GM19023 (cell line): Measurements from ENCODE around the gene TRMT13.

Experiments
- ATAC-seq: cut with Tn5 transposase; IDR thresholded peaks from one replicate; pipeline ENCODE4 v1.9.1; 2021; ENCODE audit warnings: mild to moderate bottlenecking, moderate library complexity; ENCODE audit not compliant: unreplicated experiment

Gene TRMT13, protein sequence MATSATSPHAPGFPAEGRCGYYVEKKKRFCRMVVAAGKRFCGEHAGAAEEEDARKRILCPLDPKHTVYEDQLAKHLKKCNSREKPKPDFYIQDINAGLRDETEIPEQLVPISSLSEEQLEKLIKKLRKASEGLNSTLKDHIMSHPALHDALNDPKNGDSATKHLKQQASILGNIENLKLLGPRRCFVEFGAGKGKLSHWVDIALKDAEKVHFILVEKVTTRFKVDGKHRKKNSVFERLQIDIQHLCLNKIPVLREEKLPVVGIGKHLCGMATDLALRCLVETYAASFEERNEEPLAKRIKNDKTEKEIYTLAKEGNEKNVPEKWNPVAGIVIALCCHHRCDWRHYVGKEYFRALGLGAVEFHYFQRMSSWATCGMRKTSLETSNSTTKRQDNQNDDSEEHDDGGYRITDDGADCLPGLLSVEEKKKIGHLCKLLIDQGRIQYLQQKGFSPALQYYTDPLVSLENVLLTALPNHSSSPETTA

DNA sequence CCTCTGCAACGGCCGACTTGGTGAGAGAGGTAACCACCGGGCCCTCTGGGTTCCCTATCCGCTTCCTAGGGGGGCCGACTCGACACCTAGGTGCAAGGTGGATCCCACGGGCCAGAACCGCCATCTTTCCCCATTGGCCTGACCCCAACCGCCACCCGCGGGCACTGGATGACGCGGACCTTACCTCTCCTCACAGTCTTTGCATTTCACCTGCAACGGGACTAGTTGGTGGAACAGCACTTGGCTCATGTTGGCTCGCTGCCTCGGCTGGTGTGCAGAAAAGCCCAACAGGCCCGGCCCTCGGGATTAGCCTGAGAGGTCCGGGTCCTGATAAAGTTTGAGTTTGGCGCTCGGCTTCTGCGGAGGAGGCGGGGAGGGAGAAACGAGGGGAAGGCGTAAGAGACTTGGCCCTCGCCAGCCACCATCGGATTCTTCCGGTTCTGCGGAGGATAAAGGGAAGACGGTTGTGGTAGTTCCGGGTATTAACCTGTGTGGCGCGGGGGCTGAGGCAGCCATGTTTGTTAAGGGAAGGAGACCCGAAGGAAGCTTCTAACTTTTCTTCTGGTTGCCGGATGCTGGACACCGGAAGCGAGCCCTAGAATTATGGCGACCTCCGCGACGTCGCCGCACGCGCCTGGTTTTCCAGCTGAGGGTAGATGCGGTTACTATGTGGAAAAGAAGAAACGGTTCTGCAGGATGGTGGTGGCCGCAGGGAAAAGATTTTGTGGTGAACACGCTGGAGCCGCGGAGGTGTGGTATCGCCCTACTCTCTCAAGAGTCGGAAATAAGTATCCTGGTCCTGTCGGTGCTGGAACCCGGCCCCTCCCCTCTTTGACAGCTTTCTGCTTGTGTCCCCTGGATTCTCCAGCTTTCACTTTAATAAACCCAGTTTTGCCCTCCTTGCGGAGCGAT is at the start of gene TRMT13, which contains the start of gene SASS6:
Gene TRMT13, plus strand, starts transcription at position 598 of the 912 bp plus-strand sequence. Its CDS starts 6 bp downstream, at position 604.
Gene SASS6, minus strand, starts transcription at position 365 of the 912 bp plus-strand sequence. Its CDS starts 116 bp downstream, at position 249.
- peak; percentile 91 for ATAC-seq

DNA sequence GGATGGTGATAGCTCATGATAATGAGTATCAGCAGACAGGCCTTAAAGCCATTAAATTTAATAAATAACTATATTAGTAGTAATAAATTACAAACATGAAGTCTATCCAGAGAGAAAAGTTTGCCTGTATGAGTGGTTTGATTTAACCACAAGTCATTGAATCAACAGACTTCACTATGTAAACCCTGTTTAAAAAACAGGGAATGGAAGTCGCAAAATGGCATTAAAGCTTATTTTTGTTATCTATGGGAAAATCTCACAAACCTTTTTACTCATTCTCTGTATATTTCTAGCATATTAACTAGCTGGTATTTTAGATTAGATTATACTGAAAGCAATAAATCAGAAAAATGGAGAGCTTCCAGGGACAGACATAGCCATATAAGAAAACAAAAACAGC is 45.6 kb upstream of the TRMT13 start:
- no peak for ATAC-seq

DNA sequence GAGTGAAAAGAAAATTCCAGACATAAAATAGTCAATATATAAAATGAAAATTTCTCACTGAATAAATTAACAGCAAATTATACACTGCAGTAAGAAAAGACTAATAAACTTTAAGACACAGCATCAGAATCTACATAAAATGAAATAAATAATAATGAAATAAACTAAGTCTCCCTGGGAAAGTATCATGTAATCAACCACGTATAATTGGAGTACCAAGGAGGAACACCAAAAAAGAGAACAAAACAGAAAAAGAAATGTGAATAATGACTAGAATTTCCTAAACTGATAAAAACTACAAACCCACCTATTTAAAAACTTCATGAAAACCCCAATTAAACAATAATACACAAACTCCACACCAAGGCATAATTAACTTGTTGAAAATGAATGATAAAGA is 43.9 kb upstream of the TRMT13 start:
- no peak for ATAC-seq

DNA sequence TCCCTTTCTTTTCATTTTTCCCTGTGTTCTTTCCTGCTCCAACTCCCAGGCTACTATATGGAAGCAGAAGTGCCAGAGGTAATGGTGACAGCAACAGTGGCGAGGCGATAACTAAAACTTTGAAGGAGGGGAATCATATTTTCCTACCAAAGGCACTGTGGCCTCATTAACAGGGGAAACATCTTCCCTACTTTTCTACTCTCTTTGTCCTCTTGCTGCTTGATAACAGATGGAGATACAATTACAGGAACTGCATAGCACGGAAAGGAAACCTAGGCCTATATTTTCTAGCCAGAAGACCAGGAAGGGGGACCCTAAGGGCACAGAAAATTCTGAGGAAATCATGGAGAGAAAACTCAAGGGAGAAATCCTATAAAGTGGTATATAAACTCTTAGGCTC is 42.5 kb upstream of the TRMT13 start:
- no peak for ATAC-seq

DNA sequence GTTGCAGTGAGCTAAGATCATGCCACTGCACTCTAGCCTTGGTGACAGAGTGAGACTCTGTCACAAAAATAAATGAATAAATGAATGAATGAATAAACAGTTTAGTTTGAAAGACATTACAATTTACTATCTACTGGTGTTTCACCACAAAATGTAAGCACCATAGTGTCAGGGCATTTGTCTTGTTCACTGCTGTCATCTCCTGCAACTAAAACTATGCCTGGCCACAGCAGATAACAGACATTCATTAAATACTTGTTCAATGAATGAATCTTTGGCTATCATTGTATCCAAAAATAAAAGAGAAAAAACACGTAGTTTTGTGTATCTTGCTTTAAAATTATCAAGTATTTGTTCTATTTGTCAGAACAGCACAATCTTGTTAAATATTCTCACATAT is 32.8 kb upstream of the TRMT13 start:
- ATAC-seq: no peak

DNA sequence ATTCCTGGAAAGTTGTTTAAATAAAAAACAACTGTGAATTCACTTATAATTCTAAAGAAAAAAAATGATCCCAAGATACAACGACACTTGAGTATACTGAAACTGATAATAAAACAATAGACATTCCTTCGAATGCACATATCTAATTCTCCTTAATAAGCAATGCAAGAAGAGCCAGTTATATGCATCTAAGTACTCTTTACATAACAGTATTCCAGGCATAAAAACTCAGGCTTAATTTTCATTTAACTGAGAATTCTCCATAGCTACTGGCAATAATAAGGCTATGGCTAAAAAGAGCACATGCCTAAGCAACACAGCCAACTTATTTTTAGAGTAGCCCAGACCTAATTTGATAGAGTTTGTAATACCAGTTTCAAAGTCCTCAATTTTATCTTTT is 31.4 kb upstream of the TRMT13 start:
- no peak for ATAC-seq

DNA sequence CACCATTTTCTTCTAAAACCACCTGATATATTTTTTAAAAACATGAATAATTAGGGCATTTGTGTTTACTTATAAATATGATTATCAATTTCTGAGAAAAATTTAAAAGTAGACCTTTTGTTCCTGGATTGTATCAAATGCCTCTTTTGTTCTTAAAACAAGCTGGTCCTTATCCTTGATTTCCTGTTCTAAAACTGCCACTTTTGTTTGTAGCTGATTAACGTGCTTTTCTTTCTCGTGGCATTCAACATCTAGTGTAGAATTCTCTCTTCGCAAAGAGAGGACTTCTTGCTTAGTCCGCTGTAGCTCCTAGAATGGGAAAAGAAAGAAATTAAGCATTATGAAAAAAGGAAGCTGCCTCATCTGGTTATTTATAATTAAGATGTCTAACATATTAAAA is 25.3 kb upstream of the TRMT13 start:
- no peak for ATAC-seq

DNA sequence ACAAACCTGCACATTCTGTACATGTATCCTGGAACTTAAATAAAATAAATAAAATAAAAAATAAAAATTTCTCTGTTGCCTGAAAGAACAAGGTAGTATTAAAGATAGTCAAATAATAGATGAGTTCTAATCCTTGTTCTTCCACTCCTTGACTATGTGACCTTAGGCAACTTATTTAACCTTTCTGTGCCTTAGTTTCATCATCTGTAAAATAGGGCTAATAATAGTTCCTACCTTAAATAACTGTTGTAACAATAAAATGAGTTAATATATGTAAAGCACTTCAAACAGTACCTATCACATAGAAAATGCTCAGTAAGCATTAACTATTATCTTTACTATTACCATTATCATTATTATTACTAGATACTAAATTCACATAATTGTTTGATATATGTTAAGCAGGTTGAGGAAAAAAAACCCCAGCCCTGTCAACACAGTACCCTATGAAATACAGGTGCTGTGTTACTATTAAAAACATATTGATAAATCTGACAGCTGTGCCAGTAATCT is 23.4 kb upstream of the TRMT13 start:
- ATAC-seq: no peak

DNA sequence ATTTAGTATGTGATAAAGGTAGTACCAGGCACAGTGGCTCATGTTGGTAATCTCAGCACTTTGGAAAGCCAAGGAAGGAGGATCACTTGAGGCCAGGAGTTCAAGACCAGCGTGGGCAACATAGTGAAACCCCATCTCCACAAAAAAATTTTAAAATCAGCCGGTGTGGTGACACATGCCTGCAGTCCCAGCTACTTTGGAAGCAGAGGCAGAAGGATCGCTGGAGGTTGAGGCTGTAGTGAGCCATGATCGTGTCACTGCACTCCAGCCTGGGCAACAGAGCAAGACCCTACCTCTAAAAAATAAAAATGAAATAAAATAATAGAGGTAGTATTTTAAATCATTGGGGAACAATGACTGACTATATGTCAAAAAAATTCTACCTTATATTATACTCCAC is 17.4 kb upstream of the TRMT13 start:
- ATAC-seq: no peak

DNA sequence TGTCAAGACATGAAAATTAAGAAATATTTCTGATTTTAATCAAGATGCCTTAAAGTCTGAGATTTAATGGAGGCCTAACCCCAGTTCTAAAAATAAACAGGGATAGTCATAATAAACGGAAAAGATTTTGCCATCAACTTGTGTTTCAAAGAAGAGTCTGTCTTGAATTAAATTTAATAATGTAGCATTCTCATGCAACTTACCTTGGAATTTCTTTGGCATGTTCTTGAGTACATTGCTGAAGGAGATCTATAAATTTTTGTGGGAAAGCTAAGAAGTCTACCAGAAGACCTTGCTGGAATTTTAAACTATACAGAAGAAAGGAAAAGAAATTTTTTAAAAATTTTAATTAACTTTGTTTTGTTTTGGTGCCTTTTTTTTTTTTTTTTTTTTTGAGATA is 10.8 kb upstream of the TRMT13 start:
- no peak for ATAC-seq

DNA sequence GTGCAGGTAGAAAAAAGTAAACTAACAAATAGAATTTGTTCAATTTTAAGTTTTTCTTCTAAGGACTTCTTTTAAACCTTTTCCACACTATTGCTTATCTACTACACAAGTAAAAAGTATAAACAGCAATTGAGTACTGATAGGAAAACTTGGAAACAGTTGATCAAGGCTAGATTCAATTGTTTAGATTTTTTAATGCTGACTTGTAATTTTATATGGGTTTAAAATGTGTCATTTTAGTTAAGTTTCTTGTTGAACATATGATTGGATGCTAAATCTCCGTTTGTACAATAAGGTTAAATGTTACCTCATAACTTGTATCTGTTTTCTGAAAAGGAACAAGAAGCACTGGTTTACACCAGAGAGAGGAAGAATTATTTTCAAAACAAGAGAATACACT is 5.7 kb upstream of the TRMT13 start:
- no peak for ATAC-seq

DNA sequence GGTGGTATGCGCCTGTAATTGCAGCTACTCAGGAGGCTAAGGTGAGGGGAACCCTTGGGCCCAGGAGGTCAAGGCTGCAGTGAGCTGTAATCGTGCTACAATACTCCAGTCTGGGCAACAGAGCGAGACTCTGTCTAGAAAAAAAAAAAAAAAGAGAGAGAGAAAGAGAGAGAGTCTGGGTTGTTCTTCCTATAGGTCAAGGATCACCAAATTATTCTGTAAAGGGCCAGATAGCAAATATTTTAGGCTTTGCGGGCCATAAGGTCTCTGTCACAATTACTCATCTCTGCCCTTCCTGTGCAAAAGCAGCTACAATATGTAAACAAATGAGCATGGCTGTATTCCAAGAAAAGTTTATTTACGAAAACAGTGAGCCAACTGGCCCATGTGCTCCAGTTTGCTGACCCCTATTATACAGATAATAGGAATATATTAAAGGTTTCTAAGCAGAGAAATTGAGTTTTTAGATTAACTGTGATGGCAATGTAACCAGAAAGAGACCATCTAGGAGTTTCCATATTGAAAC is 2.3 kb upstream of the TRMT13 start:
- ATAC-seq: no peak

DNA sequence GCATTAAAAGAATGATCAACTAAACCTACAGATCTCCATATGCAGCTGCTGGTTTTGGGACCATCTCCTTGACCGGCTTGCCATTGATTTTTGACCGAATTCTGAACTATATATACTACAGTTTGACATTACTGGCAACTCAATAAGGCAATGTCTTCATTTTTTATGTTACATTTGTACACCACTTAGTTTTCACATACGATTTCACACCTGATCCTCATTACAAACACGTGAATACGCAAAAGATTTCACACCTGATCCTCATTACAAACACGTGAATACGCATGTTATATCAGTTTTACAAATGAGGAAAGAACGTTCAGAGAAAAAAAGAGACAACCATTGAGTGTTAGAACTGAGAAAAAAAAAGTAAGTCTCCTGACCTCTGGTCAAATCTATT is 1.3 kb upstream of the TRMT13 start:
- no peak for ATAC-seq

DNA sequence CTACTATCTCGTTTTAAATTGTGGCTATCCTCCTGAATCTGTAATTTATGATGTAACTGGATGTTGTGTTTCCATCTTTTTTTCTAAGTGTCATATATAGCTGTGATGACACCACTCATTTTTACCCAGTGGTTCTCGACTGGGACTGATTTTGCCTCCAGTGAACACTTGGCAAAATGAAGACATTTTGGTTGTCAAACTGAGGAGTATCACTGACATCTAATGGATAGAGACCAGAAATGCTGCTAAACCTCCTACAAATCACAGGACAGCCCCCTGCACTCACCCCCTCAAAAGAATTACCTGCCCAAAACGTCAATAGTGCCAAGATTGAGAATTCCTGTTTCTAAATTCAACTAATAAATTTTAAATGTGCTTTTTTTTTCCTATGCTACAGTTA is 1.9 kb downstream of the TRMT13 start:
- no peak for ATAC-seq

DNA sequence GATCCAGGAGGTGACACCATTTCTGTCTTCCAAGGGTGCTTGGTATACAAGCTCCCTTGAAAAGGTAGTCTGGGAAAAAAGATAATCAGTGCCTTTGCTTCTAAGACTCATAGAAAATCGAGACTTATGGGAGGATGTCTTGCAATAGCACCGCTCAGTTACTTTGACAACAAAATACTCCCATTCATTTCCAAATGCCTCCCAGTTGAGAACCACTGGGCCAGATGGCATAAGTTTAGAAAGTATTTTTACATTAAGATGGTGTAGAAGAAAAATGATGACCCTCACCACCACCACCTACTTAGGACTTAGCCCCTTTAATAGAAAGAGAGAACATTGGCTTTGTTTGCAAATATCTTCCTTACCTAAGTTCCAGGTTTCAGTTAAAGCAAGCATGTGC is 4.6 kb downstream of the TRMT13 start:
- no peak for ATAC-seq

DNA sequence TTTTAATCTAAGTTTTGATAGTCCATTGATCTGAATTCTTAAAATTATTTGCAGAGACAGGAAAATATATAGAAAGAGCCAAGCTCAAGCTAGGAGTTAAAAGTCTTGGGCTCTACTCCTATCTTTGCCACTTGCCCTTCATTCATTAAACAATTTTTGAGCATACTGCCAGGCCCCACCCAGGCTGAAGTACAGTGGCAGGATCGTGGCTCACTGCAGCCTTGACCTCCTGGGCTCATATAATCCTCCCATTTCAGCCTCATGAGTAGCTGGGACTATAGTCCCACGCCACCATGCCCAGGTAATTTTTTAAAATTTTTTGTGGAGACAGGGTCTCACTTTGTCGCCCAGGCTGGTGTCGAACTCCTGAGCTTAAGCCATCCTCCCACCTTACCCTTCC is 8.2 kb downstream of the TRMT13 start:
- no peak for ATAC-seq

DNA sequence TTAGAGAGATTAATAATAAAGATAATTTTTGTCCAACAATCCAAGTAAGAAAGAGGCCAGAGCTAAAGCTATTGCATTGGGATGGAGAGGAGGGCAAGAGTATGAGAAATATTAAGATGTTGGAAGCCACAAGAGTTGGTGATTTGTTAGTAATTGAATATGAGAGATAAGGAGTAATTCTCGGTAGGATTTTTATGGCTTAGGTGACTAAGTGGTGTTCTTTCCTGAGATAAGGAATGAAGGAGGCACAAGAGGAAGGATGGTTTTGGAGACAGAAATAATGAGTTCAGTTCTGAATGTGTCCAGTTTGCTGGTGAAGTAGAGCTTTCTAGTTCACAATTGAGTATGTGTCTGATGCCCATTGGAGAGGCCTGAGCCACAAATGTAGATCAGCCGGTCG is 9.4 kb downstream of the TRMT13 start:
- no peak for ATAC-seq

DNA sequence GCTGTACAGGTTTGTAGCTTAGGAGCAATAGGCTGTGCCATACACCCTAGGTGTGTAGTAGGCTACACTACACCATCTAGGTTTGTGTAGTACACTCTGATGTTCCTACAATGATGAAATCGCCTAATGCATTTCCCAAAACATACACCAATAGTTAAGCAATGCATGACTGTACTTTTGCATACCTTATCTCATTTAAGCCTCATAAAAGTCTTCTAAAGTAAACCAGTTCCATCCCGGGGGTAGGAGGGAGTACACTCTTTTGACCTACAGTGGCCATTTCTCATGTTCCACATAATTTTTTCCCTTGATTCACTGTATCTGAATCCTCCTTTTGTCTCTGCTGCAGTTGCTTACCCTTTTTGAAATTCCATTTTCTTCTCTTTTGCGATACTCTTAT is 12.2 kb downstream of the TRMT13 start:
- ATAC-seq: no peak

DNA sequence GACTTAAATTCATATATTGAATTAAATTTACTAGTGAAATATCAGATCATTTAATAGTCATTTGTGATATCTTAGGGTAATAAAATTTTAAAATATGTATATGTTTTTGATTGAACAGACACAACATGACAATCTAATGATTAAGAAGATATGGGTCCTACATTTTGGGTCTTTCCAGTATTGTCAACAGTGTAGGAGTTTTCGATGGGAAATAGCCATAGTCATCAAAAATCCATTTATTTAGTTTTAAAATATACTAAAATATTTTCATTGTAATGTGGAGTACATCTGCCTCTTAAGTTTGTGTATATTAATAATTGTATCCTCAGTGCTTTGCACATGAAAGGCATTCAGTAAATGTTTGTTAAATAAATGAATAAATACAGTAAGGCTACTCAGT is 14.0 kb downstream of the TRMT13 start:
- no peak for ATAC-seq

DNA sequence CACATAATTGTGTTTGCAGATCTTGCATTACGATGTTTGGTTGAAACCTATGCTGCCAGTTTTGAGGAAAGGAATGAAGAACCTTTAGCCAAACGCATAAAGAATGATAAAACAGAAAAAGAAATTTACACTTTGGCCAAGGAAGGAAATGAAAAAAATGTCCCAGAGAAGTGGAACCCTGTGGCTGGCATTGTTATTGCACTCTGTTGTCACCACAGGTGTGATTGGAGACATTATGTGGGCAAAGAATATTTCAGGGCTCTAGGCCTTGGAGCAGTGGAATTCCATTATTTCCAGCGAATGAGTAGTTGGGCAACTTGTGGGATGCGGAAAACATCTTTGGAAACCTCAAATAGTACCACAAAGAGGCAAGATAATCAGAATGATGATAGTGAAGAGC is 14.9 kb downstream of the TRMT13 start:
- ATAC-seq: no peak

DNA sequence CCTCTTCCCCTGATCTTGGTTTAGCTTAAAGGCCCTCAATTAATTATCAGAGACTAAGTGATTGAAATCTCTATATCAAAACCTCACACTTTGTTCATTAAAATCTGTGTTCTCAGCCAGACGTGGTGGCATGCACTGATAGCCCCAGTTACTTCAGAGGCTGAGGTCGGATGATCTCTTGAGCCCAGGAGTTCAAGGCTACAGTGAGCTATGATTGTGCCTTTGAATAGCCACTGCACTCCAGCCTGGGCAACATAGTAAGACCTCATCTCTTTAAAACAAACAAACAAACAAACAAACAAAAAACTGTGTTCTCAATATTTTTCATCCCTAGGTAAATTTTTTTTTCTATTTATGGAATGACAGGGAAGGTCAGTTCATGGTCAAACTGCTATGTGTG is 18.7 kb downstream of the TRMT13 start:
- no peak for ATAC-seq
